WERI-Rb-1 (cell line): Measurements from ENCODE around the gene CERS5.
A peak's percentile ranks its signal among the peaks of the same experiment; 100 is the strongest.

Experiments used
- DNase-seq: peaks from one replicate; pipeline ENCODE4 v3.0.0-alpha.2; 2020
- H3K27ac ChIP-seq: fragments of 250-450 bp; sonication (Bioruptor Pico); 2 replicates; pipeline ENCODE4 v1.5.1; 2020; ENCODE audit warnings: mild to moderate bottlenecking, moderate library complexity
- H3K27me3 ChIP-seq: fragments of 250-450 bp; sonication (Bioruptor Pico); 2 replicates; pipeline ENCODE4 v1.5.1; 2021; ENCODE audit warnings: mild to moderate bottlenecking, low read depth, moderate library complexity; ENCODE audit not compliant: insufficient read depth, severe bottlenecking
- H3K36me3 ChIP-seq: fragments of 250-450 bp; sonication (Bioruptor Pico); 2 replicates; pipeline ENCODE4 v1.5.1; 2020; ENCODE audit warnings: mild to moderate bottlenecking, moderate library complexity
- H3K4me3 ChIP-seq: 2 replicates; pipeline ENCODE4 v1.5.1; 2011; ENCODE audit warnings: low read depth, mild to moderate bottlenecking, control low read depth, low read length
- H3K9me3 ChIP-seq: fragments of 250-450 bp; sonication (Bioruptor Pico); 2 replicates; pipeline ENCODE4 v1.5.1; 2021; ENCODE audit warnings: mild to moderate bottlenecking, moderate library complexity; ENCODE audit not compliant: severe bottlenecking
- TF ChIP-seq, protein P1 (sequence below): IDR thresholded peaks from 2 replicates; pipeline ENCODE4 v1.5.1; 2011; ENCODE audit warnings: low read depth, mild to moderate bottlenecking, control low read depth, inconsistent platforms, low read length

Gene CERS5

DNA sequence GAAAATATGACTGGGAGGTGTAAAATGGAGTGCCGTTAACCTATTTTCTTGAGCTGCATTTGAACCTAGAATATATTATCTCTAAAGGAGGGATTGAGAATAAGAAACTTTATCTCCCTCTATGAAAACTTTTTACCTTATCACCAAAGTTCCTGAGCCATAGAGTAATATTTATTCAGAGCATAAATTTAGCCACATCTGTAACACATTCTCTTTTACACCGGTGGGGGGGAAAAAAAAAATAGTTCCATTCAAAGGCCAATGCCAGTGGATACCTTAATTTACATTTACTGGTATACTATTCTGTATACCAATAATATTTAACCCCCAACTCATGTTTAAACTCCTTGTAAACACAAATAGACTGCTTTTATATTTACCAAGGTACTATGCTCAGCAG lies 21.7 kb downstream of the CERS5 start:
- Histone ChIP-seq H3K36me3 (peaks cover 24% of the 10 kb centered on the region), H3K9me3 (no peaks in the 10 kb centered on the region), H3K27ac (no peak overlapping the region), H3K27me3 (no peaks in the 10 kb centered on the region), H3K4me3 (no peak overlapping the region)
- no peak for DNase-seq
- TF ChIP-seq, protein P1, sequence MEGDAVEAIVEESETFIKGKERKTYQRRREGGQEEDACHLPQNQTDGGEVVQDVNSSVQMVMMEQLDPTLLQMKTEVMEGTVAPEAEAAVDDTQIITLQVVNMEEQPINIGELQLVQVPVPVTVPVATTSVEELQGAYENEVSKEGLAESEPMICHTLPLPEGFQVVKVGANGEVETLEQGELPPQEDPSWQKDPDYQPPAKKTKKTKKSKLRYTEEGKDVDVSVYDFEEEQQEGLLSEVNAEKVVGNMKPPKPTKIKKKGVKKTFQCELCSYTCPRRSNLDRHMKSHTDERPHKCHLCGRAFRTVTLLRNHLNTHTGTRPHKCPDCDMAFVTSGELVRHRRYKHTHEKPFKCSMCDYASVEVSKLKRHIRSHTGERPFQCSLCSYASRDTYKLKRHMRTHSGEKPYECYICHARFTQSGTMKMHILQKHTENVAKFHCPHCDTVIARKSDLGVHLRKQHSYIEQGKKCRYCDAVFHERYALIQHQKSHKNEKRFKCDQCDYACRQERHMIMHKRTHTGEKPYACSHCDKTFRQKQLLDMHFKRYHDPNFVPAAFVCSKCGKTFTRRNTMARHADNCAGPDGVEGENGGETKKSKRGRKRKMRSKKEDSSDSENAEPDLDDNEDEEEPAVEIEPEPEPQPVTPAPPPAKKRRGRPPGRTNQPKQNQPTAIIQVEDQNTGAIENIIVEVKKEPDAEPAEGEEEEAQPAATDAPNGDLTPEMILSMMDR, result no peak

- Histone ChIP-seq H3K9me3 (no peaks in the 10 kb centered on the region), H3K36me3 (peaks cover 37% of the 10 kb centered on the region), H3K27me3 (no peaks in the 10 kb centered on the region), H3K27ac (no peak overlapping the region), H3K4me3 (no peak overlapping the region)
- no peak for DNase-seq
- TF ChIP-seq, protein P1, result no peak
These were observed 24.2 kb downstream of the CERS5 start for GRCh38 chr12:50142993-50143392.

GRCh38 chr12:50132505-50133135 lies 34.5 kb downstream of the CERS5 start:
- TF ChIP-seq, protein P1, result peak; percentile 28; the same call in 1 of the 2 replicates
- Histone ChIP-seq H3K27me3 (no peaks in the 10 kb centered on the region), H3K27ac (no peak overlapping the region), H3K4me3 (no peak overlapping the region), H3K9me3 (no peaks in the 10 kb centered on the region), H3K36me3 (peaks cover 68% of the 10 kb centered on the region)
- DNase-seq, result no peak

GRCh38 chr12:50129290-50129689 lies 37.9 kb downstream of the CERS5 start:
- TF ChIP-seq, protein P1, result no peak
- DNase-seq, result no peak
- Histone ChIP-seq H3K9me3 (no peaks in the 10 kb centered on the region), H3K4me3 (no peak overlapping the region), H3K27me3 (no peaks in the 10 kb centered on the region), H3K27ac (no peak overlapping the region), H3K36me3 (peaks cover 65% of the 10 kb centered on the region)

DNA sequence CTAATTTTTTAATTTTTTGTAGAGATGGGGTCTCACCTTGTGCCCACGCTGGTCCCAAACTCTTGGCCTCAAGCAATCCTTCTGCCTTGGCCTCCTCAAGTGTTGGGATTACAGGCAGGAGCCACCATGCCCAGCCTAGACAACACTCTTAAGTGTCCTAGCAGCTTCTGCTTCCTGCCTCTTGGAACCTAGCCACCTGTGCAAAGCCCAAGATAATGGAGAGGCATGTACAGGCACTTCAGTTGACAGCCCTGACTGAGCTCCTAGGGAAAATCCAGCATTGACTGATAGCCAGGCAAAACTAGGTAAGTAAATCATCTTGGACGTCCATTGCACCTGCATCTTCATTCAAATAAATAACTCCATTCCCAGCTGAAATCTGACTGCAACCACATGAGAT lies 39.6 kb downstream of the CERS5 start:
- TF ChIP-seq, protein P1, result no peak
- peak; percentile 14 for DNase-seq
- H3K9me3 ChIP-seq, result no peaks in the 10 kb centered on the region
- no peak overlapping the region for H3K4me3 ChIP-seq
- no peaks in the 10 kb centered on the region for H3K27me3 ChIP-seq
- peaks cover 58% of the 10 kb centered on the region for H3K36me3 ChIP-seq
- H3K27ac ChIP-seq, result no peak overlapping the region

GRCh38 chr12:50123203-50123602 lies 44.0 kb downstream of the CERS5 start:
- Histone ChIP-seq H3K36me3 (peaks cover 33% of the 10 kb centered on the region), H3K4me3 (no peak overlapping the region), H3K27ac (no peak overlapping the region; the same call in 1 of the 2 replicates), H3K27me3 (no peaks in the 10 kb centered on the region), H3K9me3 (no peaks in the 10 kb centered on the region)
- peak; percentile 72 for DNase-seq
- TF ChIP-seq, protein P1, result no peak
